HepG2 (cell line): Measurements from ENCODE around the gene MRPL18. TPM values are rescaled to one million over a fixed set of nuclear protein-coding genes. Genes with fewer than 3 reads are reported as not detected.

Experiments used
- BCL6 ChIP-seq: IDR thresholded peaks from 2 replicates; pipeline ENCODE4 v1.6.1; 2016; ENCODE audit warnings: missing genetic modification reagents, missing compliant biosample characterization
- CHD4 ChIP-seq: fragments of 200-600 bp; sonication (generic); IDR thresholded peaks from 2 replicates; pipeline ENCODE4 v1.7.0; 2017; ENCODE audit warnings: mild to moderate bottlenecking, low read length, borderline replicate concordance
- IRF9 ChIP-seq: sonication (generic); formaldehyde crosslinking; IDR thresholded peaks from 2 replicates; pipeline ENCODE4 v1.8.0; 2022; ENCODE audit warnings: missing genetic modification reagents, mild to moderate bottlenecking, borderline replicate concordance
- MBNL3 ChIP-seq: fragments of 250-450 bp; sonication (Bioruptor Pico); conservative IDR thresholded peaks from 2 replicates; pipeline ENCODE4 v1.8.0; 2022; ENCODE audit warnings: mild to moderate bottlenecking, inconsistent platforms
- RNF219 ChIP-seq: sonication (generic); formaldehyde crosslinking; IDR thresholded peaks from 2 replicates; pipeline ENCODE4 v1.5.0; 2020; ENCODE audit warnings: mild to moderate bottlenecking, missing genetic modification reagents
- SALL2 ChIP-seq: sonication (generic); formaldehyde crosslinking; IDR thresholded peaks from 2 replicates; pipeline ENCODE4 v1.8.1; 2023; ENCODE audit warnings: mild to moderate bottlenecking, missing genetic modification reagents, inconsistent platforms
- SATB2 ChIP-seq: sonication (generic); formaldehyde crosslinking; IDR thresholded peaks from 2 replicates; pipeline ENCODE4 v1.5.0; 2020; ENCODE audit warnings: missing genetic modification reagents
- SOX13 ChIP-seq, 3 experiments: fragments of 450-650 bp in 1 of 3; sonication (generic) in 1 of 3; formaldehyde crosslinking in 1 of 3; IDR thresholded peaks in 2 of 3; conservative IDR thresholded peaks in 1 of 3; 2 replicates each; pipeline versions ENCODE4 v1.5.0 to v1.6.1; 2016 to 2020; ENCODE audit warnings: antibody characterized with exemption in 1 of 3, mild to moderate bottlenecking in 1 of 3, missing compliant biosample characterization in 1 of 3, missing genetic modification reagents in 1 of 3, moderate library complexity in 1 of 3
- TBL1XR1 ChIP-seq: fragments of 150-350 bp; IDR thresholded peaks from 2 replicates; pipeline ENCODE4 v1.6.1; 2014; ENCODE audit warnings: borderline replicate concordance, low read length; ENCODE audit not compliant: partially characterized antibody
- TBP ChIP-seq: sonication (generic); formaldehyde crosslinking; IDR thresholded peaks from 2 replicates; pipeline ENCODE4 v1.5.0; 2020; ENCODE audit warnings: missing genetic modification reagents
- TFDP2 ChIP-seq: sonication (generic); formaldehyde crosslinking; IDR thresholded peaks from 2 replicates; pipeline ENCODE4 v1.4.0; 2020; ENCODE audit warnings: missing genetic modification reagents
- TMF1 ChIP-seq: sonication (generic); formaldehyde crosslinking; IDR thresholded peaks from 2 replicates; pipeline ENCODE4 v1.8.1; 2022; ENCODE audit warnings: low read depth, missing genetic modification reagents
- ZBTB10 ChIP-seq: sonication (generic); formaldehyde crosslinking; IDR thresholded peaks from 2 replicates; pipeline ENCODE4 v1.4.0; 2020; ENCODE audit warnings: missing genetic modification reagents, borderline replicate concordance
- ZC3H13 ChIP-seq: sonication (generic); formaldehyde crosslinking; IDR thresholded peaks from 2 replicates; pipeline ENCODE4 v1.8.1; 2023; ENCODE audit warnings: mild to moderate bottlenecking, missing genetic modification reagents, moderate library complexity
- ZFAT ChIP-seq: sonication (generic); formaldehyde crosslinking; conservative IDR thresholded peaks from 2 replicates; pipeline ENCODE4 v1.8.1; 2023; ENCODE audit warnings: missing genetic modification reagents, inconsistent platforms
- ZFP41 ChIP-seq: sonication (generic); formaldehyde crosslinking; IDR thresholded peaks from 2 replicates; pipeline ENCODE4 v1.4.0; 2020; ENCODE audit warnings: mild to moderate bottlenecking, missing genetic modification reagents, borderline replicate concordance
- ZNF136 ChIP-seq: sonication (generic); formaldehyde crosslinking; IDR thresholded peaks from 2 replicates; pipeline ENCODE4 v1.8.1; 2022; ENCODE audit warnings: low read depth, mild to moderate bottlenecking, moderate library complexity, missing genetic modification reagents
- ZNF3 ChIP-seq: IDR thresholded peaks from 2 replicates; pipeline ENCODE4 v1.7.0; 2017; ENCODE audit warnings: inconsistent platforms
- ZNF747 ChIP-seq: sonication (generic); formaldehyde crosslinking; IDR thresholded peaks from 2 replicates; pipeline ENCODE4 v1.8.1; 2023; ENCODE audit warnings: missing genetic modification reagents, mild to moderate bottlenecking, borderline replicate concordance
- ZNF761 ChIP-seq: sonication (generic); formaldehyde crosslinking; conservative IDR thresholded peaks from 2 replicates; pipeline ENCODE4 v1.4.0; 2020; ENCODE audit warnings: mild to moderate bottlenecking, missing genetic modification reagents
- polyA plus RNA-seq, 8 experiments: library from polyadenylated mRNA; depleted of rRNA in 3 of 8; stranded (reverse) in 7 of 8; unstranded in 1 of 8; fragments of >200 nt; fragmentation: Illumina TruSeq in 4 of 8; extraction: Trizol in 4 of 8; gene quantifications; 2 replicates each; pipeline versions ENCODE4 v1.2.1 to v1.2.3, GENCODE V29; 2011 to 2016; ENCODE audit warnings: low read depth in 4 of 8, missing spikeins in 1 of 8, mixed read lengths in 1 of 8; ENCODE audit not compliant: insufficient read depth in 1 of 8
- total RNA-seq, 5 experiments: library from RNA; depleted of rRNA; stranded (reverse); fragments of >200 nt; fragmentation: Illumina TruSeq; extraction: Trizol; gene quantifications; 2 replicates each; pipeline ENCODE4 v1.2.3, GENCODE V29; 2016; ENCODE audit warnings: low read depth in 1 of 5

Gene MRPL18
- total and polyA plus RNA-seq, 2 of the 13 experiments (the other 11 are each of a cell fraction or from before 2014, with no cell fraction given) = 85.6 to 176 TPM

- TF ChIP-seq ZBTB10 (CRISPR knock-in tag) (no peak; the same call in 1 of the 2 replicates), ZNF3 (CRISPR knock-in tag) (no peak), ZNF761 (peak; percentile 96), TBP (no peak), CHD4 (no peak; the same call in 1 of the 2 replicates), RNF219 (CRISPR knock-in tag) (0 out of 2 replicates have a peak, but pooled peaks have one; percentile 57), MBNL3 (CRISPR knock-in tag) (no peak), ZNF747 (CRISPR knock-in tag) (peak; percentile 91), ZC3H13 (peak; percentile 86), ZFP41 (no peak), ZNF136 (CRISPR knock-in tag) (peak; percentile 94; the same call in 1 of the 2 replicates), BCL6 (CRISPR knock-in tag) (no peak), TBL1XR1 (no peak), SATB2 (CRISPR knock-in tag) (no peak; the same call in 1 of the 2 replicates), IRF9 (CRISPR knock-in tag) (peak; percentile 91), SALL2 (CRISPR knock-in tag) (peak; percentile 72; the same call in 1 of the 2 replicates), ZFAT (CRISPR knock-in tag) (peak; percentile 81; the same call in 1 of the 2 replicates), TMF1 (CRISPR knock-in tag) (peak; percentile 66; the same call in 1 of the 2 replicates), TFDP2 (CRISPR knock-in tag) (peak; percentile 87; the same call in 1 of the 2 replicates), SOX13 (IDR thresholded peaks at IDR 0.05) (peak; percentile 12; the same call in 1 of the 2 replicates), SOX13 (CRISPR knock-in tag; conservative IDR thresholded peaks at IDR 0.05 in 1 of 2, IDR thresholded peaks at IDR 0.05 in 1 of 2) (peak in 1 of 2 experiments; percentile 35; a peak in 1 of 4 replicates)
Measured at GRCh38 chr6:159761873-159762680, 28.2 kb upstream of the MRPL18 start, which contains the start of gene ACAT2 (continued).
